Placental epithelial cell (primary cell): ENCODE results near the gene TTC9C. TPM values are rescaled to one million over a fixed set of nuclear protein-coding genes. Genes with fewer than 3 reads are reported as not detected.

ENCODE experiments used
- total RNA-seq: library from RNA; depleted of rRNA; stranded (reverse); fragments of >200 nt; gene quantifications from 2 replicates; pipeline ENCODE4 v1.2.3, GENCODE V29; 2012

TTC9C gene, protein sequence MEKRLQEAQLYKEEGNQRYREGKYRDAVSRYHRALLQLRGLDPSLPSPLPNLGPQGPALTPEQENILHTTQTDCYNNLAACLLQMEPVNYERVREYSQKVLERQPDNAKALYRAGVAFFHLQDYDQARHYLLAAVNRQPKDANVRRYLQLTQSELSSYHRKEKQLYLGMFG
- total RNA-seq = 28.7 and 34.1 TPM in 2 replicates

DNA sequence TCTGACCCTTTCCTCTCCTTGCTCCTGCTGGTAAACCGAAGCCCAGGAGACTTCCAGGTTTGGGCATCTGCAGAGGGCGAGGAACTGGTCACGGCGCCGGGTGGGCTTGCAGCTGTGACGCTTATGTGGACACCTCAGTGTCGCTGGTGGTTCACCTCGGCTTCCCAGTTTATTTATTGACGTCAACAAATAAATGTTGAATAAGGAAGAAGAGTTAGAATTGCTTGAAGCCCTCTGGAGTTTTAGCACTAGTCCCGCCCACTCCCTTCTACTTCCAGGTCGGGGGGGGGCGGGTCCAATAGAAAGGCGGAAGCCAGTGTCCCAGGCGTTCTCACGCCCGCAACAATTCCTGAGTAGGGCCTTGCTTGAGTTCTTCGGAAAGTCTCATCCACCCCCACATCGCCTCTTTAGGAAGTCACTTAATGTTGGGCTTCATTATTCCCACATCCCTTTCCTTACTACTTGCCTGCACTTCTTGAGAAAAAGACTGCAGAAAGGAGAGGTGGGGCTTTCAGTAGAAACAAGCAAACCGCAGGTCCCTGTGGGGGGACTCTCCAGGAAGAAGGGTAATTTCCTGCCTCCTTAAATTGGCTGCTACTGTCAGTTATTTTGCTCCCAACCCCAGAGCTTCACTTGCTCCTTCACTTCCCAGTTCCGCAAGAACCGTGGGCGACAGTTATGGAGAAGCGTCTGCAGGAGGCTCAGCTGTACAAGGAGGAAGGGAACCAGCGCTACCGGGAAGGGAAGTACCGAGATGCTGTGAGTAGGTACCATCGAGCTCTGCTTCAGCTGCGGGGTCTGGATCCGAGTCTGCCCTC is at the start of gene TTC9C:
TTC9C (plus strand) TSS at position 316 of the 818 bp plus-strand sequence; CDS start at position 679, 363 bp downstream.

GRCh38 chr11:62678770-62679696 is 49.3 kb upstream of the TTC9C start, which contains the start of gene UBXN1:
UBXN1 (minus strand) TSS chr11:62679073; CDS start chr11:62678923, 150 bp downstream.

DNA sequence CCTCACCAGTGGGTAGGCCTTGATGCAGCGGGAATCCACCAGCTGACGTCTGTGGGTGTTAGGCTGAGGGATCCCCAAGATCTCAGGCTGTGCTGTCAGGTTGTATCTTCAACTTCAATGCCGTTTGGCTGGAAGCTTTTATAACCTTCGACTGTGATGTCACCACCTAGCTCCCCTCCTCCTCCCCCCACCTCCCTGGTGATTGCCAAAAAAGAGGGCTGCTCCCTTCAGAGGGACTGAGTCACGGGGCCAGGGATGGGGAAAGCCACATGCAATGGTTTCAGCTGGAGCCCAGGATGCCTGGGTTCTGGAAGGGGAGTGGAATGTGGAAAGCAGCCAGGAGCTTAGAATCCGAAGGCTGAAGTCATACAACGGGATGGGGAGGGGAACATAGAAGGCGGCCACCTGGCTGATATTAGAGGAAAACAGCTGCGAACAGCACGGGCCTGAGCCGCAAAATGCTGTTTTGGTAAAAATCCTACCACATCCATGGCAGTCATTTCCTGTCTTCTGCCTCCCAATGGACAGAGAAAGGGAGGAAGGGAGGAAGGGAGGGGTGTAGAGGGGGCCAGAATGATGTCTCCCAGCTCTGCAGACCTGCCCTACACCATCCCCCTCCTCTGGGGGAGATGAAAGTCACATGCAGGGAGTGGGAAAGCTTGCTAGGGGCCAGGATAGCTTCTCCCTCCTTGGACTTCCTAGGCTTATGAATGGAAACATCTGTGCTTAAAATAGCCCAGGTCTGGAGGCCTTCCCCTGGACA is 38.7 kb upstream of the TTC9C start, which contains the start of gene LRRN4CL:
LRRN4CL (minus strand) TSS at position 110 of the 763 bp plus-strand sequence. CDS start 1,022 bp downstream, outside the sequence.

GRCh38 chr11:62707277-62707861 is 20.9 kb upstream of the TTC9C start, which contains the start of the genes BSCL2 and GNG3:
BSCL2 (minus strand) TSS chr11:62707424; CDS start chr11:62707195, 229 bp downstream.
GNG3 (plus strand) TSS chr11:62707676; CDS start chr11:62708296, 620 bp downstream.

DNA sequence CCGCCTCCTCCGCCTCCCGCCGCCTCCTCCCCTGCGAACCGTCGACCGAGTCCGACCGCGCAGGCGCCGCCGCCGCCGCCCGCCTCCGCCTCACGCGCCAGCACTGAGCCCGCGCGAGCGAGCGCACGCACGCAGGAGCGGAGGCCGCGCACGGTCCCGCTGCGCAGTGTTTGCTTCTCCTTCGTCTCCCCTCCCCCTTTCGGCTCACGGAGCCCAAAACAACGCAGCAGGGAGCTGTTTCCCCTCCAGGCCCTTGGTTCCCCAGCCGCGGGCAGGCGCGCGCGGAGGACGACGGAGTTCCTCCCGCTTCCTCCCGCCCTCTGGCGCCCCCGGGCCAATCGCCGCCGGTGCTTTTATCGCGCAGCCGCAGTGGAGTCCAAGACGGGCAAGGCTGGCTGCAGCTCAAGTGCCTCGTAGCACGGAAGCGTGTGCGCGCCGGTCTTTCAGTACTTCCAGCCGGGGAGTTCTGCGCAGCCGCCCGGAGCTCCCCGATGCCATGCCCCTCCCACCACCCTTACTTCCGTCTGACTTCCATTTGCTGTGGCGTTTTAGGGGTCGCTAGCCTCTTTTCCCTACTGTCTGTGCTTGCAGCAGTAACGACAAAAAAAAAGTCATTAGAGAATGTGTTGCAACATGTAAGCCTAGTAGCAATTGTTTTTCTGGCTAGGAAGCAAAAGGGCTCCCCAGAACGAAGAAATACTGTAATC is 968 bp upstream of the TTC9C start, which contains the start of gene HNRNPUL2:
HNRNPUL2 (minus strand) TSS at position 293 of the 707 bp plus-strand sequence. CDS start 301 bp downstream, outside the sequence.

DNA sequence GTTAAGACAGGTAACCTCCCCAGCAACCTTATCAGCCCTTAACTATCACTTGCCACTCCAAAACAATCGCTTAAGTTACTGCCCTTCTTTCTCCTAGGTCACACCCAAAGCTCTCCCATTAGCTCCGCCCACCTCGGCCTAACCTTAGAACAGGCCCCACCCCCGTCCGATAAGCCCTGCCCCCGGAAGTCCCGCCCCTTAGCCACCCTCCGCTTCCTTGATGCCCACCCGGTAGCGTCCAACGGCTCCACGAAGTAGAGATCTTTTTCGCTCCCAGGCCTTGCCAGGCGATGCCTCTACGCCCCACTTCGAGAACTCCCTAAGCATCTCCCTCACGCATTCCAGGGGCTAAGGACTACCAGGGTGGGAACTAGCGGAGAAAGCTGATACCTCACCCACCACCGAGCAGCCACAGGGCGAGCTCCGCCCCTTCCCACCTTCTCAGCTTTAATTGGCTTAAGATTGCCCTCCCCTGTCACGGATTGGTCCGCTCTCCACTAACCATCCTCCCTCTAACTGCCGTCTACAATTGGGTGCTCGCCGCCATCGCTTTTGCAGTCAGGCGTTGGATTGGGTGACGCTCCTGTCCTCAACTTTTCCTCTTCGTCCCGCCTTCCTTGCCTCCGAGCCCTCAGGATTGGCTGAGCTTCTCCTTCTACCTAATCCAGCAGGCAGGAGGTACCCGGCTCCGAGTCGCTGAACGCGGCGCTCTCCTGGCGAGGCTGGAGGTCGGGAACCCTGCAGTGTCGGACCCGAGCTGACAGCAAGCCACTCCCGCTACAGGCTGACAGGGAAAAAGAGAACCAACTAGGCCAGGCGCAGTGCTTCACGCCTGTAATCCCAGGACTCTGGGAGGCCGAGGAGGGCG is 25.7 kb downstream of the TTC9C start, which contains the start of gene ZBTB3:
ZBTB3 (minus strand) TSS at position 425 of the 868 bp plus-strand sequence. CDS start 496 bp downstream, outside the sequence.

GRCh38 chr11:62771144-62772021 is 43.1 kb downstream of the TTC9C start, which contains the start of gene TAF6L:
TAF6L (plus strand) TSS chr11:62771396; CDS start chr11:62775784, 4,388 bp downstream.

DNA sequence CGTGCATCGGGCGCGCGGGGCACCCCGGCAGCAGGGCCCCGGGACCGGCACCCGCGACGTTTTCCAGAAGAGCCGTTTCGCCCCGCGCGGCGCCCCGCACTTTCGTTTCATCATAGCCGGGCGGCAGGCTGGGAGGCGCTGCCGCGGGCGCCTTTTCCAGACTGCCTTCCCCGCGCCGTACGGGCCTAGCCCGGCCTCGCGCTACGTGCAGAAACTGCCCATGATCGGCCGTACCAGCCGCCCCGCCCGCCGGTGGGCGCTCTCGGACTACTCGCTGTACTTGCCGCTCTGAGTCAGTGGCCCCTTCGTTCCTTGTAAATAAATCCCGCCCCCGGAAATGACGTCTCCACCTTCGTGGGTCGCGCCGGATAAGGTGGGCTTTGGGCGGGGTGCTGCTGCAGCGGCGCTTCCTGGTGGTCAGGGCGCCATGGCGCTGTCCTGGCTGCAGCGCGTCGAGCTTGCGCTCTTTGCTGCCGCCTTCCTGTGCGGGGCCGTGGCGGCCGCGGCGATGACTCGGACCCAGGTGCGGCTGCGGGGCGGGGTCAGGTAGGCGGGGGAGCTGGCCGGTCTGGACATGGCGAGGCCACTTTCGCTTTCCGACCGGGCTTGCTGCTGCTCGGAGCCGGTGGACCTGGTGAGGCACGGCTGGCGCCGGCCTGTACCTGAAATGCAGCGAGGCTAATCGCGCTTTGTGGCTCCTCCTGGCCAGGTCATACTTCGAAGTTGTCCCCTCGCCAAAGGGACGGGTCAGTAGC is 58.9 kb downstream of the TTC9C start, which contains the start of gene TMEM179B:
TMEM179B (plus strand) TSS at position 398 of the 755 bp plus-strand sequence; CDS start at position 428, 30 bp downstream.

Other genes with a start within 250 kb of the TTC9C start
- gene AHNAK, start 181.7 kb upstream of the TTC9C start, total RNA-seq = 1,365 and 1,551 TPM in 2 replicates
- gene EEF1G, start 154.6 kb upstream of the TTC9C start, total RNA-seq = 1,098 and 1,125 TPM in 2 replicates
- gene TUT1, start 137.0 kb upstream of the TTC9C start, total RNA-seq = 5.9 and 6.2 TPM in 2 replicates
- 114 and 152 TPM in 2 replicates for gene MTA2, start 126.6 kb upstream of the TTC9C start, total RNA-seq
- 42.0 and 48.3 TPM in 2 replicates for gene EML3, start 115.7 kb upstream of the TTC9C start, total RNA-seq
- gene ROM1, start 115.2 kb upstream of the TTC9C start, total RNA-seq = 0.54 and 4.7 TPM in 2 replicates
- gene B3GAT3, start 106.5 kb upstream of the TTC9C start, total RNA-seq = 25.2 and 27.9 TPM in 2 replicates
- 164 and 256 TPM in 2 replicates for gene GANAB, start 81.9 kb upstream of the TTC9C start, total RNA-seq
- 27.5 and 32.8 TPM in 2 replicates for gene INTS5, start 75.2 kb upstream of the TTC9C start, total RNA-seq
- 22.4 and 30.1 TPM in 2 replicates for gene C11orf98, start 63.3 kb upstream of the TTC9C start, total RNA-seq
- 6.2 and 14.1 TPM in 2 replicates for gene CSKMT, start 63.2 kb upstream of the TTC9C start, total RNA-seq
- gene UQCC3, start 56.8 kb upstream of the TTC9C start, total RNA-seq = 5.5 and 6.2 TPM in 2 replicates
- 5.1 and 6.0 TPM in 2 replicates for gene LBHD1, start 56.2 kb upstream of the TTC9C start, total RNA-seq
- gene UBXN1, start 49.4 kb upstream of the TTC9C start, total RNA-seq = 96.7 and 148 TPM in 2 replicates
- 0.39 and 0.87 TPM in 2 replicates for gene LRRN4CL, start 39.0 kb upstream of the TTC9C start, total RNA-seq
- 72.6 and 84.4 TPM in 2 replicates for gene BSCL2, start 21.1 kb upstream of the TTC9C start, total RNA-seq
- 0.79 TPM in 1 of 2 replicates, not detected in the other for gene GNG3, start 20.8 kb upstream of the TTC9C start, total RNA-seq
- 9.3 and 13.0 TPM in 2 replicates for gene HNRNPUL2, start 1.0 kb upstream of the TTC9C start, total RNA-seq
- gene ZBTB3, start 25.7 kb downstream of the TTC9C start, total RNA-seq = 25.9 and 32.9 TPM in 2 replicates
- gene POLR2G, start 33.1 kb downstream of the TTC9C start, total RNA-seq = 51.0 and 53.5 TPM in 2 replicates
- gene TAF6L, start 42.9 kb downstream of the TTC9C start, total RNA-seq = 18.2 and 20.4 TPM in 2 replicates
- gene TMEM179B, start 58.9 kb downstream of the TTC9C start, total RNA-seq = 40.4 and 47.3 TPM in 2 replicates
- 18.5 and 21.0 TPM in 2 replicates for gene TMEM223, start 63.5 kb downstream of the TTC9C start, total RNA-seq
- 33.9 and 38.5 TPM in 2 replicates for gene NXF1, start 77.0 kb downstream of the TTC9C start, total RNA-seq
- gene STX5, start 103.6 kb downstream of the TTC9C start, total RNA-seq = 51.8 and 64.6 TPM in 2 replicates
- gene TEX54, start 104.4 kb downstream of the TTC9C start, total RNA-seq = not detected in 2 replicates
- gene WDR74, start 111.1 kb downstream of the TTC9C start, total RNA-seq = 27.7 and 86.8 TPM in 2 replicates
- gene SLC3A2, start 152.4 kb downstream of the TTC9C start, total RNA-seq = 83.6 and 208 TPM in 2 replicates
- not detected in 2 replicates for gene CHRM1, start 192.9 kb downstream of the TTC9C start, total RNA-seq